ENCODE data around the gene PSMD13.

DNA sequence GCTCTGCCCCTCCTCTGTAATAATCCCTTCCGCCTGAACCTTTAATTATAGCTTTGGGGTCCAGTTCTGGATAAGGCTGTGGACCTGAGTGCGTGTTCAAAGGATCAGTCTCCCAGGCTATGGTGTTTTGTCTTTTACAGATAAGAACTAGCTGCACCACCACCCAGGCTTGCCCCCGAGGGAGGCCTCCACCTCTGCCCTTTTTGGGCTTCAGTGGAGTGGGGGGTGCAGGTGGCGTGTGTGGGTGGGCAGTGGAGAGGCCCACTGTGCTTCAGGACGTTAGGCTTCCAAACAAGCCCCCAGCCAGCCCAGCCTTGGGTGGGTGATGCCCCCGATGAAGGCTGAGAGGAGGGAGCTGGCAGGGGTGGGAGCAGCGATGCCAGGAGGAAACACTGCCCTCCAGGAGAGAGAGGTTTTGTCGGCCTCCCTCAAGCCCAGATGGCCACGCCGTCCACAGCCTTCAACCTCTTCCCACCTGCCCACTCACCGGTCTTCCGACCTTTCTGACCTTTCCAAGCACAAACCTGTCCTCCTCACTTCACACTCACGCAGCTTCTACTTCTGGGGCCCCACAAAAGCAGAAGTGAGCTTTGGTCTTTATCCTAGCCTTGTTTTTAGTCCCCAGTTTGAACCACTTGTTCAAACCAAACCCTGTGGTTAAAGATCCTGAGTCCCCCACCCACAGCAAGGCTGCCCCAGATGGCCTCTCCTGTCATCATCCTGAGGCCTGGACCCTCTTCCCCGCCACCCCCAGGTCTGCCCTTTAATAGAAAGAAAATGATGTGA, 20.4 kb downstream of the PSMD13 start:
- TF ChIP-seq POLR2AphosphoS5 (IDR thresholded peaks at IDR 0.05; ENCODE audit: low read depth, low read length), result no peak
- no peak for TF ChIP-seq TAF1 (IDR thresholded peaks at IDR 0.05; ENCODE audit: borderline replicate concordance, insufficient read depth, low read length)
